Suprapubic skin (tissue), 3 donors: ENCODE results near the gene FMNL2.

ENCODE experiments used
- CTCF ChIP-seq, 2 donors: fragments of 200-600 bp in 1 of 2; fragments of 450-650 bp in 1 of 2; sonication (generic) in 1 of 2; IDR thresholded peaks; one replicate each; pipeline ENCODE4 v1.5.1; 2016 to 2019; ENCODE audit warnings: antibody characterized with exemption in 2 of 2, mild to moderate bottlenecking in 1 of 2, moderate library complexity in 1 of 2
- POLR2AphosphoS5 ChIP-seq, 3 donors: sonication (generic); formaldehyde crosslinking; IDR thresholded peaks; one replicate each; pipeline ENCODE4 v1.6.1; 2017; ENCODE audit warnings: antibody characterized with exemption in 3 of 3

GRCh38 chr2:152525277-152525838 lies 190.4 kb downstream of the FMNL2 start:
- TF ChIP-seq CTCF (IDR thresholded peaks at IDR 0.05): no peak
- no peak for TF ChIP-seq POLR2AphosphoS5 (IDR thresholded peaks at IDR 0.05)
